ENCODE data around the gene TMEM69.
"Not testable (repeated sequence)": the region's sequence is repeated elsewhere in the genome, so short reads cannot be mapped to it uniquely, and the experiment has no call there.

TMEM69 gene, protein sequence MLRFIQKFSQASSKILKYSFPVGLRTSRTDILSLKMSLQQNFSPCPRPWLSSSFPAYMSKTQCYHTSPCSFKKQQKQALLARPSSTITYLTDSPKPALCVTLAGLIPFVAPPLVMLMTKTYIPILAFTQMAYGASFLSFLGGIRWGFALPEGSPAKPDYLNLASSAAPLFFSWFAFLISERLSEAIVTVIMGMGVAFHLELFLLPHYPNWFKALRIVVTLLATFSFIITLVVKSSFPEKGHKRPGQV

DNA sequence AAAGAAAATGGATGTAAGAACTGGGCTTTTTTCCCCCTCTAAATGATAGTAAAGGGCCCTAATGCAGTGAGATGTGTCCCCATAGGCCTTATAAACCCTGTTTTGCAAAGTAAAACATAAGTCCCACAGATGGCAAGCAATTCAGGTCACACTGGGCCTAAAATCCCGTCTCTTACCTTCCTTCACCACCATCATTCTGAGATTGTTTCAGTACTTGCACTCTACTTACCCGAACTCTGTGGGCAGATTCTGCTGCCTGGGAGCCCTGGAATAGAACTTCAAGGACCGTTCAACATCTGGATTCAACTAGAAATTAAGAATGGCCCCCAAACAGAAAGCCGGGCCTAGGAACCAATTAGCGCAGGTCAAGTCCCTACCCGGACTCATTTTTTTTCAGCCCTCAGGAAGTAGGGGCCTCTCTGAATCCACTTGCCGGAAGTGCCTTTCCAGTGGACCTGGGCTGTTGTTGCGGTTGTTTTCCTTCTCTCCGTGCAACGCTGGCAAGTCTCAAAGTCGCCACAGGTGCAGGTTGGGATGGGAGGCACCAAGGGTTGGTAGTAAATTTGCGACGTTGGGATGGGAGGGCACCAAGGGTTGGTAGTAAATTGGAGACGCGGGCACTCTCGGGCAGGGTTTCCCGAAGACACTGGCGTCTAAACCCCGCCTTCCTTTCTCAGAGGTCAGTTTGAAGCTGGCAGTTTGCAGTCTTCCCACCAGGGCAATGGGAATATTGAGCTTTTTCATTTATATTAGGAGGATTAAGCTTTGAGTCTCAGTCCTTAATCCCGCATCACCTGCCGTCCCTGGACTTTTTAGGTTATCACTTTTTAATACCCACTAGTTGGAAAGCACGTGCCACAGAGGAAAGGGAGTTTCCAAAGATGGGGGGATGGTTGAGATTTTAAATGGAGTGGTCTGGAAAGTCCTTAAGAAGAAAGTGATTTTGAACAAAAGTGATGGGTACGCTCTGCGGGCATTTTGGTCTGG, at the start of gene TMEM69:
Gene TMEM69, plus strand, starts transcription at position 428 of the 987 bp plus-strand sequence. CDS start 2,888 bp downstream, outside the sequence.
- DNase-seq (ENCODE audit: low read depth): peak; percentile 43

DNA sequence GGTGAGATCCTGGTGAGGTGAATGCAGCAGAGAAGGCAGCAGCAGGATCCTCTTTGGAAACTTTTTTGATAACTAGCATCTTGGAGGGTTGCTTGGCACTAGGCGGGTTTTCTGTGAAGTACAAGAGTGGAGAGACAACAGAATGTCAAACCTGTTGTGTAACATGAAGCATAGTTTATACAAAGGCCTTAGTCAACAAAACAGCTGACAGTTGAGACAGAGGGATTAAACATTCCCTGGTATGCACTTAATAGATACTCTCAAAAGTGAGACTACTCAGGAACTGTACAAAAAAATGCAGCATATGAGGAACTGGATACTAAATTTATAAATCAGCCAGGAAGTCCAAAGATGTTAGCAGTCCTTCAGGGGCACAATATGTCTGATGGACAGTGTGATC, 47.7 kb upstream of the TMEM69 start:
- DNase-seq (ENCODE audit: low read depth): no peak

DNA sequence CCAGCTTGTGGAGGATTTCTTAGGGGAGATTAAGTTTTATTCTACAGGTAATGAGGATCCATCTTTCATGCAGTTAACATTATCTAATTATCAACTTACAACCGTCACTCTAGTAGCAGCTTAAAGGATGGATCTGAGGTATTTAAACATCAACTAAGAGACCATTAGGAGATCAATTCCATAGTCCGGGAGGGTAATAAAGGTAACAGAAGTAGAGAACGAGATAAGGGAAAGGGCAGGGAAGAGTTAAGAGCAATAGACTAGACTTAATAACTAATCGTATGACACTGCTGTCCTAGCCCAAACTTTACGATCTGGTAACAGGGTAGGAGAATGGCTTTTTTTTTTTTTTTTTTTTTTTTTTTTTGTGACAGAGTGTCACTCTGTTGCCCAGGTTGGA, 44.7 kb upstream of the TMEM69 start:
- no peak for DNase-seq (ENCODE audit: low read depth)

DNA sequence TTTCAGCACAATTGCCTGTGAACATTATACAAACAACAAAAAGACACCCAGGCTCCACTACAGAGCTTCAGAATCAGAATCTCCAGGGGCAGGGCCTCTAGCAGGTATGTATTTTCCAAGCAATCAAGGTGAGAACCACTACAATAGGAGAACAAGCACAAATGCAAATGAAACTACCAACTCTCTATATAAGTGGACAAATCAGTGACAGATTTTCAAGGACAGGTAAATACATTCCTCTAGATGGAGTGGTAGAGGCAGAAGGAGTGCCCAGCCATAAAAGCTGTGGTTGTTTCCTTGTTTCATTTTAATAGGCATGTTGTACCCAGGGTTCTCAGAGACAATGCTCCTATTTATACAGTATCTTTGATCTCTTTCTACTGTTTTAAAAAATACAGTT, 44.0 kb upstream of the TMEM69 start:
- no peak for DNase-seq (ENCODE audit: low read depth)

DNA sequence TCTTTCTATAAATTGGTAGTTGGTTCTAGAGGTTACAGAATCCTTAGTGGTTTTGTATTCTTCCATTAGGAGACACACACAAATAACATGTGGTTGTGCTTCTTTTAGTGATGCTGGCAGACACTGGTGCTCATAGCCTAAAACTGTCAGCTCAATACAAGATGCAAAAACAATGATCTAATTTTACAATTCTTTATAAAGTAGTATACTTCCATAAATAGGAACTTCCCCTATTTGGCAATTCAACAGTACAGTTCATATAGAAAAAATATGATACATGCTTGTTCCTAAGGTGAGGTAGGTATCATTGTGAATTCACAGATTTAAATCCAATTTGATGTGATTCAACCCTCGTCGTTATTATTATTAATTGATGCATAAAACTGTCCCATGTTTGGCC, 43.3 kb upstream of the TMEM69 start:
- no peak for DNase-seq (ENCODE audit: low read depth)

DNA sequence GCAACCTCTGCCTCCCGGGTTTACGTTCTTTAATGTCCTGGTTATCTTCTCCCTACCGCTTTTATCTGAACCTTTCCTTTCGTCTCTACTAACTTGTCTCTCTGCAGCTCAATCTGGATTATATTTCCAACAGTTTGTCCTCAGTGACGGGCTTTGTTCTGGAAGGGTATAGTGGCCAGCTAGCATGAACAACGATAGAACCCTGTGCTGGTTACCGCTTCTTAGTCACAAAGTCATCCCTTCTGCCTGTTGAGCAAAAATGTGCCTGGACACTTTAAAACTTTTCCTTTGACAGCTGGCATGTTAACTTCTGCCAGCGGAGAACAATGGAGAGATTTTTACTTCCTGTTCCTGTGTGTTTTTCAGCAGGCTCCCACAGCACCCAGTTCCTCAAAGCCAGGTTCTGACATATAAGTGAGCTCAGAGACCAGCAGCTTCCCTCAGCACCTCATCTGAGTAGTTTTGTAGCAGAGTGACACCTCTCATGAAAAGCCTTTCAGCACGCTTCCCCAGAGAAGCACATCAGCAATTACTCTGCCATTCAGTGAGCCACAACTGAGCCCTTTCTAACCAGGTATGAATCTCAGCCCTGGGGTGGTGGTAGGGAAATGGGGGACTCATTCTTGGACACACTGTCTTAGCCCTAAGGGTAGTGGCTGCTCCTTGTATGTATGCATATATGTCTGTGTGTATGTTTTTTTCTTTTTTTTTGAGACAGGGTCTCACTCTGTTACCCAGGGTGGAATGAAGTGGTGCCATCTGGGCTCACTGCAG, 40.5 kb upstream of the TMEM69 start:
- DNase-seq (ENCODE audit: low read depth): no peak

DNA sequence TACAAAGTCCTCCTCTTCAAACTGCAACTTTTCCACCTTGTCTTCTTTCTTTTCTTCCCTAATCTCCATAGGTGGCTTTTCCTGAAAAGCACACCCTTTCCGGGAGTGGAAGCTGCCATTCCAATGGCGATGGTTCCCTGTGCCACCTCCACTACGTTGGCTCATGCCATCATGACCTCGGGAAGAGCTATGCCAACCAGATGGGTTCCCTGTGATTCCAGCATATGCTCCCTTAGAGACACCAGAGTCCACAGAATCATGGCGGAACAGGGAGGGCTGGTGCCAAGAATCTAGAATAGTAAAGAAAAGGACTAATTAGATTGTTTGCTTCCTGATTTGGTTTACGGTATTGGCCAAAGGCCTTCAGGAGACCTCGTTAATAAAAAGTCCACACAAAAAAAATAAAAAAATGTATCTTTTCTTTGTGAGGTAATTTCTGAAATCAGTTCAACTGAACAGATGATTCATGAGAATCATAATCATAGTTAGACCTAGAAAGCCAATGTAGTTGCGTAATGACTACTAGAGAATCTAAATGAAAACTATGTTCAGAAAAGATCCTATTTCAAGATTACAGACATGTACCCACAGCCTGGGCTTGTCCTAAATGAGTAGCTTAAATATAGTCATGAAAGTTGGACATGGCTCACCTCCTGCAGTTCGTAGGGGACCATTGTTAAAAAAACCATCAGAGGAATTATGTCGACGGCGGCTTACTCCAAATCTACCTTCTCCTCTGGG, 33.3 kb upstream of the TMEM69 start:
- DNase-seq (ENCODE audit: low read depth): no peak

DNA sequence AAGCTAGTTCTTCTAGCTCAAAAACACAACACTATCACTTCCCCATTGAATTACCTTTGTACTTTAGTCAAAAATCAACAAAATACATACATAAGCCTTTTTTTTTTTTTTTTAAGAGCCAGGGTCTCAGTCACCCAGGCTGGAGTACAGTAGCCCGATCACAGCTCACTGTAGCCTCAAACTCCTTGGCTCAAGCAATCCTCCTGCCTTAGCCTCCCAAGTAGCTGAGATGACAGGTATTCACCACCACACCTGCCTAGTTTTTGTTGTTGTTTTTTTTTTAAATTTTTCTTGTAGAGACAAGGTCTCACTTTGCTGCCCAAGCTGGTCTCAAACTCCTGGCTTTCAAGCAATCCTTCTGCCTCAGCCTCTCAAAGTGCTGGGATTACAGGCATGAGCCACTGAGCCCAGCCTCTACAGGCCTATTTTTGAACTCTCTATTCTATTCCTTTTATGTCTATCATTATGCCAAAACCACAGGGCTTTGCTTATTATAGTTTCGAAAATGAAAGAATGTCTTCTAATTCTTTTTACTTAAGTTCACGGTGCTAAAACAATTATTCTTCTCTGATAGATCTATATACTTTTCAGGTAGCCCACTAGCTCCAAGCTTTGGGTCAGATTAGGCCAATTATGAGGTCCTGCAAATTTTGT, 31.3 kb upstream of the TMEM69 start:
- no peak for DNase-seq (ENCODE audit: low read depth)

DNA sequence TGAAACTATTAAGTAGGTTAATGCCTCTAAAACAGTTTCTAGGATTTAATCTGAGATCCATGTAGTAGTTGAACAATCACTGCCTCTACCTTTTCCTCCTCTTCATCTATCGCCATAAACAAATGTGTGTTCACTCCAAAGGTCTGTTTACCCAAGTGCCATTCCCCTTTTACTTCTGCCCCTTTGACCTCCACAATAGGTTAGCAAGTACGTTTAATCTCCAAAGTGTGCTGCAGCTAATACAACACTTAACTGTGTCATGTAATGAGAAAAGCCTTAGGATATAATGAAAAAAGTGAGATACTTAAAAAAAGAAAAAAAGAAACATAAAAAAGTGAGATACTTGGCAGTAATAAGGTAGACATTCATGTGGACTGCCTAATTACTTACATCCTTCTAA, 29.8 kb upstream of the TMEM69 start:
- no peak for DNase-seq (ENCODE audit: low read depth)

DNA sequence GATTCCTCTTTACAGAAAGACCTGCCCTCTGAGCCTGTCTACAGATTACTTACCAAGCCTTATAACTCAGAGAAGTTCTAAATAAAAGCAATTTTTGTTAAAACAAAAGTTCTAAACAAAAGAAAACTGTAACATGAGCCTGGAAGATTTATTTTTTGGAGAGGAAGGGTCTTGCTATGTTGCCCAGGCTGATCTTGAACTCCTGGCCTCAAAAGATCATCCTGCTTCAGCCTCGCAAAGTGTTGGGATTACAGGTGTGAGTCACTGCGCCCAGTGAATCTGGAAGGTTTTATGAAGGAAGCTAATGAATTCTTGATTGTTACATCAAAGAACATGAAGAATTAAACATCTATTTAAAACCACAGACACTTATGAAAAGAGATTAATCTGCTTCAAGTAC, 28.8 kb upstream of the TMEM69 start:
- DNase-seq (ENCODE audit: low read depth): no peak

DNA sequence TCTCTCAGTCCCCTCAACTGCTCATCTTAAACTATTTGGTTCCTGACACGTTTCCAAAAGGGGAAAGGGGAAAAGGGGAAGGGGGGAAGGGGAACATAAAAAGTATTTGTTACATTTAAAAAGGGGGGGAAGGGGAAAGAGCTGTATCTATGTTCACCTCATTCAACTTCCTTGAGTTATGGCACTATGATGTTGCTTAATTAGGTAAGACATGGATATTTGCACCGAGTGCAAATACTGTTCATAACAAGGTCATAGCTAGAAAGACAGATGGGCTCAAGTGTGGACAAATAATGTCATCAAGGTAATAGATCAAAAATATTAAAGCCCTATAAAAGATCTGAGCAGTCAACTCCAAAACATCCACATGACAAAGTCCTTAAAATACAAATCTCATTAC, 27.6 kb upstream of the TMEM69 start:
- DNase-seq (ENCODE audit: low read depth): no peak

DNA sequence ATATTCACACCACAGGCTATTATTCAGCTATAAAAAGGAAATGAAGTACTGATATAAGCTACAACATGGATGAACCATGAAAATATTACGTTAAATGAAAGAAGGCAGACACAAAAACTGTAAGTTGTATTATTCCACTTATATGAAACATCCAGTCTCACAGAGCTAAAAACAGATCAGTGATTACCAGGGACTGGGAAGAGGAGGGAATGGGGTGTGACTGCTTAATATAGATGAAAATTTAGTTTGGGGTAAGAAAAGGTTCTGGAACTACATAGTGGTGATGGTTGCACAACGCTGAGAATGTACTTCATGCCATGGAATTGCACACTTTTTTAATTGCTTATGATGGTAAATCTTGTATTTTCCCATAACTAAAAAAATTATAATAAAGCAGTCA, 21.1 kb upstream of the TMEM69 start:
- no peak for DNase-seq (ENCODE audit: low read depth)

DNA sequence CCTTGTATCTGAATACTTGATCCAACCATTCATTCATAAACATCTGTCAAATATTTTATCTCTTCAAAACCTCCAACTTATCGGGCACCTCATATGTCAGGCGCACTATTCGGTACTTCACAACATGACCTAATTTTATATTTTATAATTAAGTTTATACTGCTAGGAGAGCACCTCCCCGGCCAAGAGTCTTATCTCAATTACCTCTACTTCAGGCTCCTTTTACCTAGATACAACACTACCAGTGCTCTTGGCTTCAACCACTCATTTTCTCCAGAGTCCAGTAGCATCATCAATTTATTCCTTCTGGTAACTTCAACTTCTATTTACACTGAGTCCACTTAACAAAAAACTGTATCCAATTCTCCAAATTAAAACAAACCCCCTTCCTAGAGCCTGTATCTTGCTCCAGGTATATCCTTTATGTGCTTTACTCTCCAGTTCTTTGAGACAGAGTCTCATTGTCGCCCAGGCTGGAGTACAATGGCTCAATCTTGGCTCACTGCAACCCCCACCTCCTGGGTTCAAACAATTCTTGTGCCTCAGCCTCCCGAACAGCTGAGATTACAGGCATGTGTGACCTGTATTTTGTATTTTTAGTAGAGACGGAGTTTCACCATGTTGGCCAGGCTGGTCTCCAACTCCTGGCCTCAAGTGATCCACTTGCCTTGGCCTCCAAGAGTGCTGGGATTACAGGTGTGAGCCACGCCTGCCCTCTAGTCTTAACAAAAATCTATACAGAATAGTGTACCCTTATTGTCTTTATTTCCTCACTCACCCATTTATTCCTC, 20.5 kb upstream of the TMEM69 start:
- no peak for DNase-seq (ENCODE audit: low read depth)

DNA sequence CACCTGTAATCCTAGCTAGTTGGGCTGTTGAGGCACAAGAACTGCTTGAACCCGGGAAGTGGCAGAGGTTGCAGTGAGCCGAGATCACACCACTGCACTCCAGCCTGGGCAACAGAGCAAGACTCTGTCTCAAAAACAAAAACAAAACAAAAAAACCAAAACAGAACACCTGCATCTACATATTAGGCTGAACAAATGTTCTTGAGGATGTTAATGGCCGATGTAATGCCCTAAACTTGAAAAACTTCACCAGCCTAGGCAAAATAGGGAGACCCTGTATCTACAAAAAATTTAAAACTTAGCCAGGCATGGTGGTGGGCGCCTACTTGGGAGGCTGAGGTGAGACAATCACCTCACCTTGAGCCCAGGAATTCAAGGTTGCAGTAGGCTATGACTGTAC, 19.5 kb upstream of the TMEM69 start:
- no peak for DNase-seq (ENCODE audit: low read depth)

DNA sequence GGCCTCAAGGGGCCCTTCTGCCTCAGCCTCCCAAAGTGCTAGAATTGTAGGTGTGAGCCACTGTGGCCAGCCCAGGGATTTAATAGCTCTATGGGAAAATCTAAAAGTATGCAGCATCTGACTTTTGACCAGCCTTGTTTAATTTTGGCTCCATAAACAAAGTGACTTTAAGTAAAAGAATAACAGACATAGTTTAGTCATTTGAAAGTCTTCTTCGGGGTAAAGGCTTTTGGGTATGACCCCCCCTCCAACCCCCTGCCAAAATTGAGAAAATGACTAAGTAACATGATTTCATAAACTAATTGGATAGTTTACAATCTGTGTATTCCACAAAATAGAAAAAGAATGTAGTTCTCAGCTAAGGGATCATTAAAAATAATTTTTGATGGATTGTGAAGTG, 18.6 kb upstream of the TMEM69 start:
- DNase-seq (ENCODE audit: low read depth): no peak

DNA sequence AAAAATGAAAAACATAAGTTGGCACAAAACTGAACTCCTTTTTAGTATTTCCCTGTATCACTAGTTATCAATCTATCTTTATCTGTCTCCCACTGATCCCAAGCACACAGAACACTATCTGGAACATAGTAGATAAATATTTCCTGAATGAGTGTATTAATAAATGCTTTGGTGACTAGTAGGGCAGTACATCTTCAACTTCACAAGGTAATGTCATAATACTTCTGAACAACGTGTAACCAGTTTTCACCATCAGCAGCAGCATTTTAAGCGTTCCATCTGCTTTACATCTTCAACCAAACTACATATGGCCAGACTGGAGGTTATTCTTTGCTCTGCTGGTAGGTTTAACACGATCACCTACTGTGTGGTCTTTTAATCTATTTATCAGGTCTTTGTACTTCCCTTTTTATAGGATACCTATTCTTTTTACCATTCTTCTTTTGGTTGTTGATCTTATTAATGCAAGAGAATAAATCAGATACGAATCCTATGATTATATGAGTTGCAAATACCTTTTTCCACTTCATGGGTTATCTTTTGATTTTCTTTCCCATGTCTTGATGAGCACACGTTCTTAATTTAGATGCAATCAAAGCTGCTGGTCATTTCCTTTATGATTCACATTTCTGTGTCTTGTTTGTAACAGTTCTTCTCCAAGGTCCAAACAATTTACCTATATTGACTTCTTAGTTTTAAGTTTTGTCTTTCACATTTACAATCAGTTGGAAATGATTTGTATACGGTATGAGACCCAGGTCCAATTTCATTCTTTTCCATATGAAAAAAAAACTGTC, 17.9 kb upstream of the TMEM69 start:
- no peak for DNase-seq (ENCODE audit: low read depth)

DNA sequence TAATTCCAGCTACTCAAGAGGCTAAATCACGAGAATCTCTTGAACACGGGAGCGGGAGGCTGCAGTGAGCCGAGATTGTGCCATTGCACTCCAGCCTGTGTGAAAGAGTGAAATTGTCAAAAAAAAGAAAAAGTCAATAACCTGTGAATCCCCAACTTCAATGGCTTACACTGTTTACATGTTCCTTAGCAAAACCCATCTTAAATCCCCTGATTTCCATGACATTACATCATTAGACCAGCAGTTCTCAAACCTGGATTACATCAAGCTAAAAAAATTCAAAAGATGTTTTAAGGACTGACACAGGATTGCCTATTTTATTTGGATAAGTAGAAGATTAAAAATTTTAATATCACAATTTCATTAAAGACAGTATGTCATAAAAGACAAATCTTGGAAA, 14.0 kb upstream of the TMEM69 start:
- no peak for DNase-seq (ENCODE audit: low read depth)

DNA sequence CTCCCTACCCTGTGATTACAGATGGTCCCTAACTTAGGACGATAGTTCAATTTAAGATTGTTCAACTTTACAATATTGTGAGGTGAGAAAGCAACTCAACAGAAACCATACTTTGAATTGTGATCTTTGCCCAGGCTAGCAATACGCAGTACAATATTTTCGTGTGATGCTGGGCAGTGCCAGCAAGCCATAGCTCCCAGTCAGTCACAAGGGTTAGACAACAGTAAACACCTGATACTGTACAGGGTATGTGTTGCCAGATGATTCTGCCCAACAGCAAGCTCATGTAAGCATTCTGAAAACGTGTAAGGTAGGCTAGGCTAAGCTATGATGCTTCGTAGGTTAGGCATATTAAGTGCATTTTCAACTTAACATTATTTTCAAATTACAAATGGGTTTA, 13.5 kb upstream of the TMEM69 start:
- DNase-seq (ENCODE audit: low read depth): no peak

DNA sequence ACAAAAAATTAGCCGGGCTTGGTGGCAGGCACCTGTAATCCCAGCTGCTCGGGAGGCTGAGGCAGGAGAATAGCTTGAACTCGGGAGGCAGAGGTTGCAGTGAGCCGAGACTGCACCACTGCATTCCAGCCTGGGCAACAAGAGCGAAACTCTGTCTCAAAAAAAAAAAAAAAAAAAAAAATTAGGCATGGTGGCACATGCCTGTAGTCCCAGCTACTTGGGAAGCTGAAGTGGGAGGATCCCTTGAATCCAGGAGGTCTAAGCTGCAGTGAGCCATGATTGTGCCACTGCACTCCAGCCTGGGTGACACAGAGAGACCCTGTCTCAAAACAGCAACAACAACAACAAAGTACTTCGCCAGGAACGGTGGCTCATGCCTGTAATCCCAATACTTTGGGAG, 11.4 kb upstream of the TMEM69 start:
- DNase-seq (ENCODE audit: low read depth): not testable (repeated sequence)

DNA sequence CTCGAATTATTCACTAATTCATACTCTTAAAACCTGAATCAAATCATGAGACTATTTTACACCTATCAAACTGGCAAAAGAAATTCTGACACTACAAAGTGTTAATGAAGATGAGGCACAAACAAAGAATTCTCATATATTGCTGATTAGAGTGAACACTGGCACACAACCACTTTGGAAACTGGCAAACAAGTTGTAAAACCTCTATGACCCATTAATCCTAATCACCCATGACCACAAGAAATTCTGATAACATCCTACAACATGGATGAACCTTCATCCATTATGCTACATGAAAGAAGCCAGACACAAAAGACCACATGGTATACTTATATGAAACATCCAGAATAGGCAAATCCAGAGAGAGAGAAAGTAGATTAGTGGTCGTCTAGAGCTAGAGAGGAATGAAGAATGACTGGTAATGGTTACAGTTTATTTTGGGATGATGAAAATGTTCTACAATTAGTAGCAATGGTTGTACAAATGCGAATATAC, 10.2 kb upstream of the TMEM69 start:
- no peak for DNase-seq (ENCODE audit: low read depth)

Data from stimulated activated CD8-positive, alpha-beta memory T cell treated with anti-CD3 and anti-CD28 coated beads, Interleukin-15, amount 100 ng/mL, for 24 hours (primary cell).